Omental fat pad (tissue), 4 donors: ENCODE measurements around the gene B3GALT2. TPM values are rescaled to one million over a fixed set of nuclear protein-coding genes. Genes with fewer than 3 reads are reported as not detected.

Experiments used
- ATAC-seq: fragments of 150-250 bp; one replicate; pipeline ENCODE4 v1.9.1; 2016; ENCODE audit warnings: mild to moderate bottlenecking, moderate library complexity; ENCODE audit not compliant: low FRiP score
- DNase-seq: peaks from one replicate; pipeline ENCODE4 v3.0.0-alpha.2; 2019; ENCODE audit warnings: low spot score
- small RNA-seq: library from RNA; depleted of rRNA; stranded (forward); fragments of <200 nt; gene quantifications from one replicate; pipeline ENCODE3, GENCODE V24; 2016
- total RNA-seq, 4 donors: library from RNA; depleted of rRNA; stranded (reverse); fragments of >200 nt; gene quantifications; one replicate each; pipeline ENCODE4 v1.1.0, GENCODE V29; 2016
- TF ChIP-seq, protein P1 (sequence below), 3 donors: fragments of 450-650 bp; IDR thresholded peaks; one replicate each; pipeline ENCODE4 v1.5.1; 2016 to 2017; ENCODE audit warnings: antibody characterized with exemption in 3 of 3, mild to moderate bottlenecking in 3 of 3, moderate library complexity in 2 of 3

B3GALT2 gene
- total RNA-seq, 4 donors from 2014 or later = 0.25 to 1.3 (median 0.74) TPM

GRCh38 chr1:193140254-193140653 lies 46.2 kb downstream of the B3GALT2 start:
- TF ChIP-seq, protein P1, sequence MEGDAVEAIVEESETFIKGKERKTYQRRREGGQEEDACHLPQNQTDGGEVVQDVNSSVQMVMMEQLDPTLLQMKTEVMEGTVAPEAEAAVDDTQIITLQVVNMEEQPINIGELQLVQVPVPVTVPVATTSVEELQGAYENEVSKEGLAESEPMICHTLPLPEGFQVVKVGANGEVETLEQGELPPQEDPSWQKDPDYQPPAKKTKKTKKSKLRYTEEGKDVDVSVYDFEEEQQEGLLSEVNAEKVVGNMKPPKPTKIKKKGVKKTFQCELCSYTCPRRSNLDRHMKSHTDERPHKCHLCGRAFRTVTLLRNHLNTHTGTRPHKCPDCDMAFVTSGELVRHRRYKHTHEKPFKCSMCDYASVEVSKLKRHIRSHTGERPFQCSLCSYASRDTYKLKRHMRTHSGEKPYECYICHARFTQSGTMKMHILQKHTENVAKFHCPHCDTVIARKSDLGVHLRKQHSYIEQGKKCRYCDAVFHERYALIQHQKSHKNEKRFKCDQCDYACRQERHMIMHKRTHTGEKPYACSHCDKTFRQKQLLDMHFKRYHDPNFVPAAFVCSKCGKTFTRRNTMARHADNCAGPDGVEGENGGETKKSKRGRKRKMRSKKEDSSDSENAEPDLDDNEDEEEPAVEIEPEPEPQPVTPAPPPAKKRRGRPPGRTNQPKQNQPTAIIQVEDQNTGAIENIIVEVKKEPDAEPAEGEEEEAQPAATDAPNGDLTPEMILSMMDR (IDR thresholded peaks at IDR 0.05) = no peak
- DNase-seq = no peak
- ATAC-seq = no peak

- DNase-seq (no peak), ATAC-seq (no peak)
- TF ChIP-seq, protein P1 (IDR thresholded peaks at IDR 0.05) = no peak
Measured at GRCh38 chr1:193131266-193131860, 55.0 kb downstream of the B3GALT2 start.

Small RNA genes within 50 kb of the gene (small RNA-seq; reads per million reads assigned to genes)
- gene MIR1278 = not detected

Other genes starting within 250 kb of the B3GALT2 start
- gene UCHL5, start 127.3 kb downstream of the B3GALT2 start, total RNA-seq = 10 to 100 TPM; 19.4 to 59.6 (median 26.3) TPM
- 100 to 1,000 TPM in 1 of 4 donors, 10 to 100 TPM in 3; 64.5 to 119 (median 67.9) TPM for gene RO60, start 127.0 kb downstream of the B3GALT2 start, total RNA-seq
- gene GLRX2, start 81.2 kb downstream of the B3GALT2 start, total RNA-seq = 10 to 100 TPM in 1 of 4 donors, 1 to 10 TPM in 3; 6.1 to 12.6 (median 8.7) TPM
- gene CDC73, start 64.6 kb downstream of the B3GALT2 start, total RNA-seq = 10 to 100 TPM; 34.0 to 50.2 (median 39.7) TPM